GM19351 (cell line): ENCODE measurements around the gene INO80C.
"Not testable (repeated sequence)": the region's sequence is repeated elsewhere in the genome, so short reads cannot be mapped to it uniquely, and the experiment has no call there.

Experiments
- ATAC-seq: cut with Tn5 transposase; IDR thresholded peaks from one replicate; pipeline ENCODE4 v1.9.1; 2021; ENCODE audit warnings: mild to moderate bottlenecking, moderate library complexity; ENCODE audit not compliant: unreplicated experiment

INO80C gene

DNA sequence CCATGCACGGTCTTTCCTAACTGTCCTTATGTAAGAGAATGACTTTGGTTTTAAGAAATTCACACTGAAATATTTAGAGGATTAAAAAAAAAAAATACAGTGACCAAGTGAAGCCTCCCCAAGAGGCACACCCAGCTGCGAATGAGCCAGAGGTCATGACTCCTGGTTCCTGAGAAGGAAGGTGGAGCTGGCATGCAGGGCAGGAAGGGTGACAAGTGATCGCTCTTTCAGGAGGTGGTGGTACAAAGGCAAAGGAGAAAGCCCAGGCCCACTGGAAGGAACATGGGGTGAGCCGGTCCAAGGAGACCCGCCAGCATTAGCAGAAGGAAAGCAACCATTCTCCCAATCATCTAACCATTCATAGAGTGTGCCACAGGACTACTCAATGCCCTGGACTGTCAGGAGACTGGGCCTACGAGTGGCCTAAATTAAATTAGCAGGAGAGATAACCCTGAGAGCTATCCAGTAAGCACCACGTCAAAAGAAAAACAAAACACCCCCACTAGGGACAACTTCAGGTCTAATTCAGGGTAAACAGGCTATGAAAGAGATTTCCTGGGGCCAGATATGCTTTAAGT, 7.8 kb downstream of the INO80C start:
- ATAC-seq, result no peak

DNA sequence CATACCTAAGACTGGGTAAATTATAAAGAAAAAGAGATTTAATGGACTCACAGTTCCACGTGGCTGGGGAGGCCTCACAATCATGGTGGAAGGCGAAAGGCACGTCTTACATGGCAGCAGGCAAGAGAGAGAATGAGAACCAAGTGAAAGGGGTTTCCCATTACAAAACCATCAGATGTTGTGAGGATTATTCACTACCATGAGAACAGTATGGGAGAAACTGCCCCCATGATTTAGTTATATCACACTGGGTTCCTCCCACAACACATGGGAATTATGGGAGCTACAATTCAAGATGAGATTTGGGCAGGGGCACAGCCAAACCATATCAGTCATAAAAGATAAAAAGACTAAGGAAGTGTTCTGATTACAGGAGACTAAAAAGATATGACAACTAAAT, 8.5 kb downstream of the INO80C start:
- not testable (repeated sequence) for ATAC-seq

DNA sequence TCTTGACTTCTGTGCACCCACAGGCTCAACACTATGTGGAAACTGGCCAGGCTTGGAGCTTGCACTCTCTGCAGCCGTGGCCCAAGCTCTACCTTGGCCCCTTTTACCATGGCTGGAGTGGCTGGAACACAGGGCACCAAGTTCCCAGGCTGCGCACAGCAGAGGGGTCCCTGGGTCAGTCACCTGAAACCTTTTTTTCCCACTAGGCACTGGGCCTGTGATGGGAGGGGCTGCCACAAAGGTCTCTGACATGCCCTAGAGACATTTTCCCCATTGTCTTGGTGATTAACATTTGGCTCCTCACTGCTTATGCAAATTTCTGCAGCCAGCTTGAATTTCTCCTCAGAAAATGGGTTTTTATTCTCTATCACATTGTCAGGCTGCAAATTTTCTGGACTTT, 9.4 kb downstream of the INO80C start:
- ATAC-seq, result not testable (repeated sequence)

DNA sequence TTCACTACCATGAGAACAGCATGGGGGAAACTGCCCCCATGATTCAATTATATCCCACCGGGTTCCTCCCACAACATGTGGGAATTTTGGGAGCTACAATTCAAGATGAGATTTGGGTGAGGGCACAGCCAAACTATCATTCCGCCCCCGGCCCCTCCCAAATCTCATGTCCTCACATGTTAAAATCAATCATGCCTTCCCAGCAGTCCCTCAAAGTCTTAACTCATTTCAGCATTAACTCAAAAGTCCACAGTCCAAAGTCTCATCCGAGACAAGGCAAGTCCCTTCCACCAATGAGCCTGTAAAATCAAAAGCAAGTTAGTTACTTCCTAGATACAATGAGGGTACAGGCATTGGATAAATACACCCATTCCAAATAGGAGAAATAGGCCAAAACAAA, 10.2 kb downstream of the INO80C start:
- ATAC-seq, result not testable (repeated sequence)

DNA sequence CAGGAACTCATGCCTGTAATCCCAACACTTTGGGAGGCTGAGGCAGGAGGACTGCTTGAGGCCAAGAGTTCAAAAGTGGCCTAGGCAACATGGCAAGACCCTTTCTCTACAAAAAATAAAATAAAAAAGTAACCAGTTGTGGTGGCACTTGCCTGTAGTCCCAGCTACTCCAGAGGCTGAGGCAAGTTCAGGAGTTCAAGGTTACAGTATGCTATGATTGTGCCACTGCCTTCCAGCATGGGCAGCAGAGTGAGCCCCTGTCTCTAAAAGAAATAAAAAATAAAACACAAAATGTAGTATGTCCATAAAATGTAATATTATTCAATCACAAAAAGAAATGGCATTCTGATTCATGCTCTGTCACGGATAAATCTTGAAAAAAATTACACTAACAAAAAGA, 11.9 kb downstream of the INO80C start:
- no peak for ATAC-seq

DNA sequence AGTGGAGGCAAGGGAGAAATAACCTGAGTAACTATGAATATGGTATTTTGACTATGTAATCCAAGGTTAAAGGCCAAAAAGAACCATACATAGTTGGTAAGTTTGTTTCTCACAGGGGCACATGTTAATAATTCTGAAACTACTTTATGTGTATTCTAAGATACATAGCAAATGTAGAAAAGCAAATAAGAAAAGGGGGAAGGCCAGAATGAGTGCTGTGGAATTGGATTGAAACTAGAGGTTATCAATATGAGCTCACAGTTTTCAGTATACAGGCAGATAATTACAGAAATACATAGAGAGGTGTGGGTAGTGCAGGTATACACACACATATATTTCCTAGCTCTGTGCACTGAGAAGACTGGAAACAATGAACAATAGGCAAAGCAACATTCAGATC, 13.7 kb downstream of the INO80C start:
- peak; percentile 79 for ATAC-seq

DNA sequence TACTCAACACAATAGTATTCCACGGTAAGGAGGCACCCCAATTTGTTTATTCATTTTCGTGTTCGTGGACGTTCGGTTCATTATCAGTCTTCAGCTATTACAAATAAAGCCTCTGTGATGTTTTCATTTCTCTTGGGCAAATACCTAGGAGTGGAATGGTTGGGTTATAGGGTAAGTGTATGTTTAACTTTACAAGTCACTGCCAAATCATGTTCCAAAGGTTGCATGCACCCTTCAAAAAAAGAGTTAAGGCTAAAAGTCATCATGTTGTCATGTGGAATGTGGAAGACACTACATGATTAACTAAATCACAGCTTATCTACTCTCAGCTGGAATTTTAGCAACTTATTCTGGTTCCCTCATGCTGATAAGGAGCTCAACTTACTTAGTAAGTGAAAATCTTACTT, 15.8 kb downstream of the INO80C start:
- no peak for ATAC-seq

DNA sequence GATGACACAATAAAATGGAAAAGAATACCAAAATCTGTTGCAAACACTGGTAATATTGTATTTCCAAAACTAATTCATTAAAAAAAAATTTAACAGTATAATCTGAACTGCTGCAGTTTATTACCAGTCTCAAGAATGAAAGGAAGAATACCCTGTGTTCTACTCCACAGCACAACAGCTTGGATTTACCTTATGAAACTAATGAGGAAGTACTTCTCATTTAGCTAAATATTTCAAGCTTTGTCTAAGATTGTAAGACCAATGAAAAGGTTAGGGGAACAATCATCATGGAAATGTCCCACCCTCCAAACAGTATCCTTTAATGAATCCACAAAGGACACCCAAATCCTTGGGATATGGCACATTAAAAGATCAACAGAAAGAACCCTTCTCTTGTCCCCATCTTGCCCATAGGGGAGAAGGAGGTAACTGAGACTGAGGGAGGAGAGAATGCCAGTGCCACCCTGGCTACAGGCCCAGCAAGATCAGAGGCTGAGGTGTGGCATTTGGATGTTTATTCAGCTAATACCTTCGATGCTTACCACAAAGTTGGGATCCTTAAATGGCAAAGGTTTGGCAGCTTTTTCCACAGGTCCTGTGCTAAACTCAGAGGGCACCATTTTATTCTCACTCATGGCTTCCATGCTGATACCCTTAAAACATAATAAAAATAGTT, 17.7 kb downstream of the INO80C start:
- no peak for ATAC-seq

DNA sequence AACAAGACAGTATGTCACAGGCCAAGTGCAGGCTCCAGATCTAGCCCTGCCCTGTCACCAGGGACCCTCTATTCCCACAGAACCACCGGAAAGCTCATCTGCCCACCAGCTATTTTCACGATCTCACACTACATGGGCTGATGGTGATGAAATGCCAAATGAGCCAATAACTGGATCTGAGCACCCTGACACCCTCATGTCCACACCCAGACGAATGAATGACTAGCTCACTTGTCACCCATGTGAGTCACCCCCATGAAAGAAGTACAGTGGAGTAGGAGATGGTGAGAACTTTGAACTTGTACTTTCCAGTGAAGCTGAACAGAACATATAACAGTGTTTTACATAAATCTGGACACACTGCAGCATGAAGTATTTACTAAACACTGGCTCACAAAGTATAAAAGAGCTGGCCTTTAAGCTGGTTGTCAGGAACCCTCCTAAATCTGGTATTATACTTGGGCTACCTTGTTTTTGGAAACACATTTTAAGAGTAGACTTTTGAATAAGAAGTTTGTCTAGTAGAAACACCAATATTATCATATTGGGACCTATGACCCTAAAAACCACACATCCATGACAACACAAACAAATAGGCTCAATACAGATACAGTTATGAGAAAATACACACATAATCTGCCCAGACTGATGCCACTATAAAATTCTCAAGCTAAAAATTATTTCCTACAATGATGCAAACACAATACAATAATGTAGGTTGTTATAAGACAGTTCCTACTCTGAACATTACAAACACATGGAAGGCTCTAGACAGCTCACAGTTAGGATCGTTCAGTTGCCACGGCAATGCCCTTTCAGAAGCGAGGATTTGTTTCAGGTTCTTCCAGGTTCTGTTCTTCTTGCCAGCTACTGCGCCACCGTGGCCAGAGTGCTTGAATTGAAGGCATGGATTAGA, 19.0 kb downstream of the INO80C start:
- no peak for ATAC-seq

DNA sequence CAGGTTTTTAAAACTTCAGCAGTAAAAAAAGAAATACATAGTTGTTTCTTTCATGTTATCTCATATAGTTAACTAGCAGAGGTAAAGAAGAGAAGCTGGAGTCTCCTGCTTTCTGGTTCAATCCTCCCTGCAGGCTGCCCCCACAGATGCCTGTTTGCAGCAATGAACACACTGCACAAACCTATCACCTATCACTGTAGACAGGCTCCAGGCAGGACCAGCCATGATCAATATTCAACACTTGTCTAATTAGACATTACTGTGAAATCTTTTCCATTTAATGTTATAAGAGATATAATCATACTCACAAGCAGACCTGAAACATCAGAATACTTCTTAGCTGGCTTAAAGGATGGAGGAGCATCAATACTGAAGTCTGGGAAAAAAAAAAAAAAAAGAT, 19.8 kb downstream of the INO80C start:
- ATAC-seq, result no peak

DNA sequence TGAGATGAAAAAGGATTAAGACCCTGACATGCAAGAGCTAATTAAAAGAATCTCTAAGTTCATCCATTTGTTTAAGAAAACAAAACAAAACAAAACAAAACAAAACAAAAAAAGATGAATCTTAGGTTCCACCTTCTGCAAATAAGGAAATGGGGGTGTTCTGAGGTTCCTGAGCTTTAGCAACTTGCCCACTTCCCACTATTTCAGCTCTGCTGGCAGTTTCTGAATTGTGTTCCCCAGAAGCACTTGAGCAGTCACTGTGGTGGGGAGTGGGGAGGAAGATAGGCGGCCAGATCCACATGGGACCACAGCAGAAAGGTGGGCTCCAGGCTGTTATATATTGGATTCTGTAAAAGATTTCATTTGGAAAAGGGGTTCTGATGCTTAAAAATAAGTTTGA, 20.3 kb downstream of the INO80C start:
- ATAC-seq, result no peak

DNA sequence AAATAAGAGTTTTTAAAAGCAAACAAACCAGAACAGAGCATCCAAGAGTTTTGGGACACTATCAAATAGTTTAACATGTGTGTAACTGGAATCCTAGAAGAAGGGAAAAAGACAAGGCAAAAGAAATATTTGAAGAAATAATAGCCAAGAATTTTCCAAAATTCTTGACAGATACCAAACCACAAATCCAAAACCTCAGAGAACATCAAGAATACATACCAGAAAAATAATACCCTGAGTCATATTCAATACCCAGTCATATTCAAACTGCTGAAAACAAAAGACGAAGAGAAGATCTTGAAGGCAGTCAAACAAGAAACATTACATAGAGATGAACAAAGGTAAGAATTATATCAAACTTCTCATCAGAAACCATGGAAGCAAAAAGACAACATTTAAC, 22.9 kb downstream of the INO80C start:
- ATAC-seq, result no peak

DNA sequence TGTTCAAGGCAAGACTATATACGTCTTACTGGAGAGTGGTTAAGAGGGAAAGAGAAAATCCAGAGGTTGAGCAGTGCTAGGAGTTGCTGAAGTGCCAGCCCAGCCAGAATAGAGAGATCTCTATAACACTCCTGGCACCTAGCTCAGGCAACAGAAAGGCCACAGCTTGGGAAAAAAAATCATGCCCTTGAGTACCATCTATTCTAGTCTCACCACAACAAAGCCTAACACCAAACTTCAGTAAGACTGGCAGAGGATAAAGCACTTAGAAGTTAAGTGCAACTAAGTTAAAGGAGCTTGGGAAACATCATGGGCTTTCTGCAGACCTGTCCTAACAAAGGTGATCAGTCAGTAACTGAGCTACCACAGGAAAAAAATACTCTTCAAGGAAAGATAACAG, 24.2 kb downstream of the INO80C start:
- ATAC-seq, result no peak

DNA sequence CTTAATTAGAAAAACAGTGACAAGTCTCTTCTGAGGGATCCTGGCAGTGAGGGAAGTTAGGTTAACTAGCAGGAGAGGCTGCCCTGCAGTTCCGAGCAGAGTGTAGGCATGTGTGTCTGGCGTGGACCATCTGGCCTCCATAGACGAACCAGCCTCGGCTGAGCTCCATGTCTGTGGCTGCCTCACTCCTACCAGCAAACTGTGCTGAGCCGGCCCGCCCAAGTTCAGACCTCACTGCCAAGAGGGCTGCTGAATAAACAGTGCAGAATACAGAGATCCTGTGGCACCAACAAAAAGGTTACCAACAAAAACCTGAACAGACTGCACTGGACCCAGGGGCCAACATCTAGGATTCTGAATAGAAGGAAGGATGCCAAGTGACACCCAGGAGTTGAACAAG, 27.3 kb downstream of the INO80C start:
- no peak for ATAC-seq

DNA sequence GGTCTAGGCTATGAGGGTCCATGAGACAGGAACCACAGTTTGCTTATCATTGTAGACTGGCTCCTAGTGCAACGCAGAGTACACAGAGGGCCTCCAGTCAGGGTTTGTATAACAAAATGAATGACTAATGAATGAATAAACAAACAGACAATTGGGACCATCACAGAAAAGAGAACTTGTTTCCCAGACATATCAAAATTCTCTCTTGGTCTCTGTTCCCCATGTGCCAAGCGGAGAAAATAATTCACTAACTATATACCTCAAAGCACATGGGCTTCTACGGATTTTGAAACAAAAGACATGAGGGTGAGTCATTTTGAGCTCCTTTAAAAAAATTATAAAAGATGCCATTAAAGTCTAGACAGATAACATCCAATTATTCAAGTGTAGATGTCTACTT, 28.0 kb downstream of the INO80C start:
- ATAC-seq, result no peak

DNA sequence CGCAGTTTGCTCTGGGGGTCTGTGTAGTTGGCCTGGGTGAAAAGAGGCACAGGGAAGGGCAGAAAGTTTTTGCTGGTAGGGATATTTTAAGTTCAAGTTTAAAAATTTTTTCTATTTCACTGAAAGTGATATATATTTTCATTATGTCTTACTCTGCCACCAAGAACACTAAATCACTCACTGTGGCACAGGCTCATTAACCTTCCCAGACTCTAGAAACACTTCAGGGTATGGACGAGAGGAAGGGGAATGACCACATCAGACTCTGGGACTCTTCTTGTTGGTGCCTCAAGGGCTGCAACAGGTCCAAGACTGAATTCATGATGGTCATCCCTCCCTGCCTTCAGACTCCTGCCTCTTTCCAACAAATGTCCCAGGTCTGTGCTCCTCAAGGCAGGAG, 29.0 kb downstream of the INO80C start:
- no peak for ATAC-seq

DNA sequence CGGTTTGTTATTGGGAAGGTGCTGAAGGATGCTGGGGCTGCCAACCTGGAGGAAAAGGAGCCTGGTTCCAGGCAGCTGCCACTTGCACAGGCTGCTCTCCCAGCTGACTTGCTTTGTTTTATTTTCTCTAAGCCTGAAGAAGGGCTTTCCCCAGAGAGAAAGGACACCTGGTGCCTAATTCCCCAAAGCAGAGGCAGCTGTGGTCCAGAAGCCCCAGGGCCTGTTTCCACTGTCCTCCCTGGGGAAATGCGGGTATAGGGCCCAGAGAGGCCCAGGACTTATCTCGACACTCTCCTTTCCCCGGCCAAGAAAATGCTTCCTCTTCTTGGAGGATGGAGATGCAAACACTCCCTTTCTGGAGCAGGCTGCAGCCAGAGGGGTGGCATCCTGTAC, 30.1 kb downstream of the INO80C start:
- peak; percentile 65 for ATAC-seq

DNA sequence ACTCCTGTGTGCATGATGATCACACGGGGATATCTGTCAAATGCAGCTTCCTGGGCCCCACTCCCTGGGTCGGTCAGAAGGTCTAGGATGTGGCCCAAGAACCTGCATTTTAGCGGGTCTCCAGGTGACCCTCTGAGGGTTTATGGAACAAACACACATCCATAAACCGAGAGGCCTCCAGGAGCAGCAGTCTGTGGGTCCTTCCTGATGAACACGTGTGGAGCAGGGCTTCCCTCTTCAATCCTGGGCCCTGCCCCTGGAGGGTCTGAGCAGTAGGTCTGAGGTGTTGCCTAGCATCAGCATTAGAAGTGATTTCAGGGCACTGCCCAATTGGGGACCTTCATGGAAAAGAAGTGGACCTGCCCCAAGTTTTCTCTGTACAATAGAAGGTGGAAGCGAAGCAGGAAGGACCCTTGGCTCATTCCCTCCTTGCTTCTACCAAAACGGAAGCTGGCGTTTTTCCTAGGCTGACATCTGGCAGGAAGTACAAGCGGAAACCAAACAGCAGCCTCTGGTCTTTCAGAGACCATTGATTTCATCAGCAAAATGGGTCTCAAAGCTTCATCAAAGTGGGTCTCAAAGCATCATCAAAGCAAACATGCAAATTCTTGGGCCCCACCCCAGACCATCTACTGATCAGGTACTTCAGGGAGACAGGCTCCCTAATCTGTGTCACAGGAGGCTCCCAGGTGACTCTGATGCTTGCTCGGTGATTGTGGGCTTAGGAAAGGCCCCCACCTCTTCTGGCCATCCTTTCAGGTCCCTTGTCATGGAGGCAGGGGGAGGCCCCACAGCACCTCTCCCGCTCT, 30.7 kb downstream of the INO80C start:
- ATAC-seq, result peak; percentile 14

DNA sequence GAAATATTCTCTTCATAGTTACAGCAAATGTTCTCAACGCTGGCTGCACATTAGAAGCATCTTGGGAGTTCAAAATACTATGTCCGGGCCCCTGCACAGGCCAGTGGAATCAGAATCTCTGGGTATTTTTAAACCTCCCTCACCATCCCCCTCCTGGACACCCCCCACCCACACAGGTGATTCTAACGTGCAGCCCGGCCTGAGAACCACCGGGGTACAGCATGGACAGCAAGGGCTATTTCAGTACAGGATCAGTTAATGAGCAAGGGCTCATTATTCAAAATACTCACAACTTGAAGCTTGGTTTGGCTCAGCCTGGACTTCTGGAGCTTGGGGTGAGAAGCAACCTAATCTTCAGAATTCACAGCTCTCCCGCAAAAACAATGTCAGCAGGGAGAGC, 31.4 kb downstream of the INO80C start:
- no peak for ATAC-seq

DNA sequence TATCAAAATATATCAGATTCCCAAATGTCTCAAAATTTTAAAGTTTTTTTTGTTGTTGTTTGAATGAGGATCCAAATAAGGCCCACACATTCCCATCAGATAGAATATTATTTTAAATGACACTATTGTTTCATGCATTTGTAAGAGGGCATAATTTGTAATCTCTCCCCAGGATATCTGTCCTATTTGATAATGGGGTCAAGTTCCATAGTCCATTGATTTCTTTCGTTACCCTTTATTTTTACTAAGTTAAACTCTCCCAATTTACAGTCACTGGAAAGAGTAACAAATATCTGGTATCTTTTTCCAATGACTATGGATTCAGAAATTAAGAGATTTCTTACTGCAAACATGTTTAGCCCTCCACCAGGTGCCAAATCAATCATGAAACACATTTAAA, 32.4 kb downstream of the INO80C start:
- no peak for ATAC-seq

DNA sequence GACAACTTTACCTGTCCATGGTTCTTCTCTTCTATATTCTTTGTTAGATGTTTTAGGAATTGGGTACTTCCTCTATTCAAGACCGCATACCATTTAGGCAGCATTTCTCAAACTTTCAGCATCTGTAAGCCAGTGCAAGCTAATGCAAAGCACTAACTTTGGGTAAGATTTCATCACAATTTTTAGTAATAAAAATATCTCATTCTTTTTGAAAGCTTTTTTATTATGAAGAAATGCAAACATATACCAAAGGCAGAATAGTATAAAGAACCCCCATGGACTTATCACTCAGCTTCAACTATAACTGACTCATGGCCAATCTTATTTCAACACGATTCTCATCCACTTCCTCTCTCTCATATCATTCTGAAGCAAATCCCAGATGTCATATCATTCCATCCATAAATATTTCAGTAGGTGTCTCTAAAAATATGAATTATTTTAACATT, 32.9 kb downstream of the INO80C start:
- ATAC-seq, result no peak
